Fibroblast of skin of left quadriceps (primary cell): ENCODE data around the gene MAN2B2.

Experiments used
- DNase-seq, 2 experiments: peaks; one replicate each; pipeline ENCODE4 v3.0.0-alpha.2; 2013; ENCODE audit warnings: low read depth in 2 of 2

MAN2B2 gene

GRCh38 chr4:6594826-6595355 lies 19.9 kb downstream of the MAN2B2 start:
- DNase-seq = no peak

GRCh38 chr4:6595897-6596537 lies 21.0 kb downstream of the MAN2B2 start:
- no peak for DNase-seq

DNA sequence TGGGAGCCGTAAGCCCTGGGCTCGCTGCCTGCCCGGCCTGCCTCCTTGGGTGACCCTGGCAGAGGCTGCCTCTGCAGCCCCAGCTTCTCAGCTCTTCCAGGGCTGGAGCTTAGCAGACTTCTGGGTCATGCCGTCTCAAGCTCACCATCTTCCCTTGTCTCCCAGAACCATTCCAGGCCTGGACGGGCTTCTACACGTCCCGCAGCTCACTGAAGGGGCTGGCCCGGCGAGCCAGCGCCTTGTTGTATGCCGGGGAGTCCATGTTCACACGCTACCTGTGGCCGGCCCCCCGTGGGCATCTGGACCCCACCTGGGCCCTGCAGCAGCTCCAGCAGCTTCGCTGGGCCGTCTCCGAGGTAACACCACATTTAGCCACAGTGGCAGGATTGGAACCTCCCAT lies 22.0 kb downstream of the MAN2B2 start:
- no peak for DNase-seq

DNA sequence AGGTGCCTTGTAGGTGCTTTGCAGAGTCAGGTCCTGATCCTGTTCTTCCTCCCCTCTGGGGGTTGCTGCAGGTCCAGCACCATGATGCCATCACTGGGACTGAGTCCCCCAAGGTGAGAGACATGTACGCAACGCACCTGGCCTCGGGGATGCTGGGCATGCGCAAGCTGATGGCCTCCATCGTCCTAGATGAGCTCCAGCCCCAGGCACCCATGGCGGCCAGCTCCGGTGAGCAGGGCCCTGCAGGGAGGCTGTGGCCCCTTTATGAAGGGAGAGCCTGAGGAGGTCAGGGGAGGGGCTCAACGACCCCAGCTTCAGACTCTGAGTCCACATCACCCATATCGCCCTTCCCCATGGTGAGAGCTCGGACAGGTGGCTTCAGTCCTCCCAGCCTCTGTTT lies 23.1 kb downstream of the MAN2B2 start:
- no peak for DNase-seq

DNA sequence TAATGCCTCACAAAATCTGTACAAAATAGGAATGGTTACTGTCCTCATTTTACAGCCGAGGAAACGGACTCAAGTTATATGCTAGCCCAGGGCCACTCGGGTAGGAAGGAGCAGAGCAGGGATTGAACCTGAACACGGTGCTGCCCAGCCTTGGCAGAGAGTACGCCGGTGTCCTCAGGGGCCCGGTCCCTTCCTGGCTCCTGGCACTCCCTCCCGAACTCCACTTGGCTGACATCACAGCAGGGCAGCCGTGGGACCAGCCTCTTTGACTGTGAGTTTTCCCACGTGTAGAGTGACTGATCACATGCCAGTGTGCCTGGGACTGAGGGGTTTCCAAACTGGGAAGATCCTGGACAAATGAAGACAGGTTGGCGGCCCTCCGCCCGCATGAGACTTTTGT lies 23.7 kb downstream of the MAN2B2 start:
- no peak for DNase-seq

DNA sequence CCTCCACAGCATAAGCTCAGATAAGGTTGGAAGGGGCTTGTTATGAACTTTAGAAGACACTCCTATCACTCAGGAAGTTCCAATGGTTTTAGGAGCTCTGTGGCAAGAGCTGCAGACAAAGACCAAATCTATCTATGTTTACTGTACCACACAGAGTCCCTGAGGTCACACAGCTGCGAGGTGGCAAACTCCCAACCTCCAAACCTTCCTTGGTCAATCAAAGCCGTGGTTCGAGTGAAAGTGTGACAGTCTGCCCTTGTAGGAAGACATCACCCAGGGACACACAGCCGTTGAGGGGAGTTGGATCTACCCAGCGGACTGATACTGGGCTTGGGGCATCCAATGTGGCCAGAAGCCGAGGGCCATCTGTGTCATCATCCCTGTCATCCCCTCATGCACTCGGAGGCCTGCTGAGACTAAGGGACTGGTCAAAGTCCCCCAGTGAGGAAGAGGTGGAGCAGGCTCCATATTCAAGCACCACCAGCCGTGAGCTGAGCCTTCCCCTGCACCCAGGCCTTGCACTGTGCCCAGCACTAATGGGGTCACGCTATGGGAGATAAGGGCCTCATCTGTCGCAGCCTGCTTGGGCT lies 26.8 kb downstream of the MAN2B2 start:
- DNase-seq = no peak

DNA sequence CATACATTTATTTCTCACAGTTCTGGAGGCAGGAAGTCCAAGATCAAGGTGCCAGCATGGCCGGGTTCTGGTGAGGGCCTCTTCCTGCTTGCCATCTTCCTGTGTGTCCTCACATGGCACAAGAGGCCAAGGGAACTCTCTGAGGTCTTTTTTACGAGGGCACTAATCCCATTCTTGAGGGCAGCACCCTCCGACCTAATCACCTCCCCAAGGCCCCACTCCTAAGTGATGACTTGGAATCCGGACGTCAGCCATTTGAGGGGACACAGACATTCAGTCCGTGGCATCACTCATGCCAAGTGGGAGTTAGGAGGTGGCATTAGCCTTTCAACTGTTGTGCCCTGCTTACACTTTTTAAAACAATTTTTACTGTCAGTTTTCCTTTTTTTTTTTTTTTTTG lies 27.3 kb downstream of the MAN2B2 start:
- DNase-seq = no peak

DNA sequence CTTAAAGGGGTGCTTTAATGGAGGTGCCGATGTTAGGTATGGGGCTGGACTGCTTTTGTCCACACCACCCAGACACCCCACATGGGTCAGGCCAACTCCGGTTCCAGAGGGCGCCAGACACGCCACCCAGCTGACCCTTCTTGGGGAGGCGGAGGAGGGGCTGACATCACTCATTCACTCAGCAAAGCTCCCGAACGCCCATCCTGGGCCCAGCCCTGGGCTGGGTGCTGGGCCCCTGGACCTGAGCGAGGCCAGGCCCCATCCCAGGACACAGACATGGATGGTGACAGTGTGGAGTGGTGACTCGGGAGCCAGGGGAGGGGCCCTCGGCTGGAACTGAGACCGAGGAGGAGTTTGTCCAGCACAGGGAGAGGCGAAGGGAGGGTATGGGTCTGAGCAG lies 28.1 kb downstream of the MAN2B2 start:
- DNase-seq = no peak

DNA sequence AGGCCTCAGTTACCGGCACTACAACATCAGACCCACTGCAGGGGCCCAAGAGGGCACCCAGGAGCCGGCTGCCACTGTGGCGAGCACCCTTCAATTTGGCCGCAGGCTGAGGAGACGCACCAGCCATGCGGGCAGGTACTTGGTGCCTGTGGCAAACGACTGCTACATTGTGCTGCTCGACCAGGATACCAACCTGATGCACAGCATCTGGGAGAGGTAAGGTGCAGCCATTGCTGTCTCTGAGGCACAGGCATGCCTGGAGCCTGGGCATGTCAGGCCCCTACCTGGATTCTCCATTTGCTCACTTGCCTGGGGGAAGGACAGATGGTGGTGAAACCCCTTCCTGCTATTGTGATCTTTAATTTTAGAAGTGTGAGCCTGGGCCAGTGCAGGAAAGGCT lies 30.1 kb downstream of the MAN2B2 start:
- DNase-seq = no peak

- no peak for DNase-seq
Measured at GRCh38 chr4:6605605-6606004, 30.6 kb downstream of the MAN2B2 start.

DNA sequence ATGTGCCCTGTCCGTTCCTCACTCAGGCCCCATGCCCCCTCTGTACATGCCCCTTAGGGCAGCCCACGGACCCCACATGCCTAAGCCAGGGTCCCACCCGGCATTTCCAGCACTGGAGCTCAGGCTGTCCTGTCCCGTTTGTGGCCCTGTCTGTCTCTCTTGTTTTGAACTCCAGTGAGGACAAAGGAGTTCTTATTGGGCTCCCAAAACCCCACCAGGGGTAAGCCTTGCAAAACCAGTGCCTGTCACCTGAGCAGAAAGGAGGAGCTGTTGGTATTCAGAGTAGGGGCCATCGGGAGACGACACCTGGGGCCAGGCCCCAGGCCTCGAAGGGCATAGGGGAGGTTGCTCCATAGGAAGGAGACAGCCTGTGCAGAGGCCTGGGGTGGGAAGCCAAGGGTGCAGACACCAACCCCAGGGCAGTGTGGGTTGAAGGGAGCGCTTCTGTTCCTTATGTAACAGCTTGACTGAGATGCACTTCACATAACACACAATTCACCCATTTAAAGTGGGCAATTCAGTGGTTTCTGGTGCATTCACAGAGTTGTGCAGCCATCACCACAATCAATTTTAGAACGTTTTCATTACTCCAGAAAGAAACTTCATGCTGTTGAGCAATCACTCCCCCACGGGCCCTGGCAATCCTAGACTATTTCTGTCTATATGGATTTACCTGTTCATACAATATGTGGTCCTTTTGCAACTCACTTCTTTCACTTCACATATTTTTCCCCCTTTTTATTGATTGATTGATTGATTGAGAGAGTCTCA lies 31.7 kb downstream of the MAN2B2 start:
- no peak for DNase-seq

DNA sequence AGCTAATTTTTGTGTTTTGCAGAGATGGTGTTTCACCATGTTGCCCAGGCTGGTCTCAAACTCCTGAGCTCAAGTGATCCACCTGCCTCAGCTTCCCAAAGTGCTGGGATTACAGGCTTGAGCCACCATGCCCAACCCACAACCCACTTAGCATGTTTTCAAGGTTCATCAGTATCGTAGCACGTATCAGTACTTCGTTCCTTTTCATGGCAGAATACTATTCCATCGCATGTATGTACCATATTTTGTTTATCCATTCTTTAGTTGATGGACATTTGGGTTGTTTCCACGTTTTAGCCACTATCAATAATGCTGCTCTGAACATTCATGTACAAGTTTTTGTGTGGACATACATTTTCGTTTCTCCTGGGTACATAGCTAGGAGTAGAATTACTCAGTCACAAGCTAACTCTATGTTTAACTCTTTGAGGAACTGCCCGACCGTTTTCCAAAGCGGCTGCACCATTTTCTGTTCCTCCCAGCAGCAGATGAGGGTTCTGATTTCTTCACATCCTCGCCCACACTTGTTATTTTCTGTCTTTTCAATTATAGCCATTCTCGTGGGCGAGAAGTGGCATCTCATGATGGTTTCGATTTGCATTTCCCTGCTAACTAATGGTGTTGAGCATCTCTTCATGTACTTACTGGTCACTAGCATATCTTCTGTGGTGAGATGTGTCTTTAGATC lies 32.5 kb downstream of the MAN2B2 start:
- DNase-seq = no peak

DNA sequence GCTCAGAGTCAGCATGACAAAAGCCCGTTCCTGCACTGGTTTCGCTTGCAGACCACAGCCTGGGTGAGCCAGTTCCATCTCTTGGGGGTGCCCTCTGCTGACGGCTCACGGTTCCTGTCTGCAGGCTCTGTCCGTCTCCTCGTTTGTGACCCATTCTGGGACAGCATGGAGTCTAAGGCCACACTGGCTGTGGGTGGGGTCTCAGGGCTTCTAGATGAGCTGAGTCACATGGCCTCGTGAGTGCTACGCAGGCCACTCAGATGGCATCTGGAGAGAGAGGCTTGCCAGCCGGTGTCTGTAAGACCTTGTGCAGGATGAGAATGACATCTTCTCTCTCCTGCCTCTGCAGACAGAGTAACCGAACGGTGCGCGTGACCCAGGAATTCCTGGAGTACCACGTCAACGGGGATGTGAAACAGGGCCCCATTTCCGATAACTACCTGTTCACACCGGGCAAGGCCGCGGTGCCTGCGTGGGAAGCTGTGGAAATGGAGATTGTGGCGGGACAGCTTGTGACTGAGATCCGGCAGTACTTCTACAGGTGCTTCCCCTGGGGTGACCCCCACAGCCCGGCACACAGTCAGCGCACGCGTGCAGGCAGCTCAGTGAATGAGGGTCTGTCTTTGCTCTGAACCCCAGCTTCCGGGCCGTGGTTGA lies 33.9 kb downstream of the MAN2B2 start:
- DNase-seq = no peak

- no peak for DNase-seq
Measured at GRCh38 chr4:6609415-6610079, 34.6 kb downstream of the MAN2B2 start.

- DNase-seq = no peak
Measured at GRCh38 chr4:6610856-6611430, 36.0 kb downstream of the MAN2B2 start.

GRCh38 chr4:6612961-6613675 lies 38.1 kb downstream of the MAN2B2 start:
- DNase-seq = no peak

GRCh38 chr4:6613676-6614651 lies 39.0 kb downstream of the MAN2B2 start:
- DNase-seq = no peak

DNA sequence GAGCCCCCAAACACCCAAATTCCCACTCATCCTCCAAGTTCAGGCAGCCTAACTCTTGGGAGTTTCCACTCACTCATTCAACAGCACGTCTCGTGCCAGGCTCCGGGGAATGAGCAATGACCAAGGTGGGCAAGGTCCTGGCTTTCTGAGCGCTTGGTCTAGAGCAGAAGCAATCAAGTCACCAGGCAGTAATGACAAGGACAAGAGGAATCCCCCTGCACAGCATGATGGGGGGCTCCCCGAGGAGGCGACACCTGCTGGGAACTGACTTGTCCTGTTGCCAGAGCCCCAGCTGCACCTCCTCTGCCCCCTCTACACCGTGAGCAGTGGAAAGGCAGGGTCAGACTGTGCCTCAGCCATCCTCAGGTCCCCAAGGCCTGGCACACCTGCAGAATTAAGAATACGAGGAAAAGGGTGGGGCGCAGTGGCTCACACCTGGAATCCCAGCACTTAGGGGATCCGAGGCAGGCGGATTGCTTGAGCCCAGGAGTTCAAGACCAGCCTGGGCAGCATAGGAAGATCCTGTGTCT lies 39.8 kb downstream of the MAN2B2 start:
- no peak for DNase-seq
